SK-N-SH treated with all-trans-retinoic acid at 6 μM for 48 hours (cell line): ENCODE measurements around the gene ST3GAL5.

ENCODE experiments used
- ATAC-seq: fragments of 200-7000 bp; cut with Tn5 transposase; 3 replicates; pipeline ENCODE4 v1.9.1; 2020; ENCODE audit warnings: mild to moderate bottlenecking, moderate library complexity
- ARNTL ChIP-seq: fragments of 450-650 bp; formaldehyde crosslinking; IDR thresholded peaks from 2 replicates; pipeline ENCODE4 v1.5.0; 2020; ENCODE audit warnings: low read depth, mild to moderate bottlenecking, moderate library complexity, borderline replicate concordance
- BACH2 ChIP-seq: fragments of 250-450 bp; sonication (Bioruptor Pico); IDR thresholded peaks from 2 replicates; pipeline ENCODE4 v1.9.0; 2021; ENCODE audit warnings: mild to moderate bottlenecking, borderline replicate concordance
- CSDC2 ChIP-seq: fragments of 250-450 bp; sonication (Bioruptor Pico); IDR thresholded peaks from 2 replicates; pipeline ENCODE4 v1.5.0; 2020; ENCODE audit warnings: mild to moderate bottlenecking, moderate library complexity
- ESRRG ChIP-seq: fragments of 250-450 bp; sonication (Bioruptor Pico); IDR thresholded peaks from 2 replicates; pipeline ENCODE4 v1.6.1; 2021; ENCODE audit warnings: mild to moderate bottlenecking
- GLIS3 ChIP-seq: fragments of 250-450 bp; sonication (Bioruptor Pico); IDR thresholded peaks from 2 replicates; pipeline ENCODE4 v1.5.0; 2020; ENCODE audit warnings: mild to moderate bottlenecking, moderate library complexity
- ISL1 ChIP-seq: fragments of 250-450 bp; sonication (Bioruptor Pico); IDR thresholded peaks from 2 replicates; pipeline ENCODE4 v2.1.2; 2022; ENCODE audit warnings: mild to moderate bottlenecking, moderate library complexity
- OSR1 ChIP-seq: fragments of 250-450 bp; sonication (Bioruptor Pico); IDR thresholded peaks from 2 replicates; pipeline ENCODE4 v1.8.0; 2022; ENCODE audit warnings: moderate library complexity, mild to moderate bottlenecking, inconsistent platforms
- PPARA ChIP-seq: fragments of 250-450 bp; sonication (Bioruptor Pico); IDR thresholded peaks from 2 replicates; pipeline ENCODE4 v1.5.0; 2020; ENCODE audit warnings: mild to moderate bottlenecking, borderline replicate concordance
- RARB ChIP-seq: fragments of 250-450 bp; sonication (Bioruptor Pico); IDR thresholded peaks from 2 replicates; pipeline ENCODE4 v1.8.0; 2021; ENCODE audit warnings: mild to moderate bottlenecking, moderate library complexity
- SNAI2 ChIP-seq: fragments of 250-450 bp; sonication (Bioruptor Pico); IDR thresholded peaks from 2 replicates; pipeline ENCODE4 v1.5.0; 2020; ENCODE audit warnings: mild to moderate bottlenecking, moderate library complexity
- TCF4 ChIP-seq: fragments of 250-450 bp; sonication (Bioruptor Pico); IDR thresholded peaks from 2 replicates; pipeline ENCODE4 v1.8.0; 2021; ENCODE audit warnings: mild to moderate bottlenecking, moderate library complexity, borderline replicate concordance
- TOX ChIP-seq: fragments of 250-450 bp; sonication (Bioruptor Pico); IDR thresholded peaks from 2 replicates; pipeline ENCODE4 v1.8.0; 2021; ENCODE audit warnings: mild to moderate bottlenecking, moderate library complexity, borderline replicate concordance
- ZC3H10 ChIP-seq: fragments of 250-450 bp; sonication (Bioruptor Pico); IDR thresholded peaks from 2 replicates; pipeline ENCODE4 v1.5.1; 2021; ENCODE audit warnings: mild to moderate bottlenecking, moderate library complexity
- ZFP3 ChIP-seq: fragments of 250-450 bp; sonication (Bioruptor Pico); IDR thresholded peaks from 2 replicates; pipeline ENCODE4 v1.5.0; 2020; ENCODE audit warnings: mild to moderate bottlenecking, moderate library complexity
- ZFP30 ChIP-seq: fragments of 450-650 bp; formaldehyde crosslinking; IDR thresholded peaks from 2 replicates; pipeline ENCODE4 v1.5.0; 2022; ENCODE audit warnings: mild to moderate bottlenecking, moderate library complexity
- ZNF565 ChIP-seq: fragments of 450-650 bp; formaldehyde crosslinking; conservative IDR thresholded peaks from 2 replicates; pipeline ENCODE4 v1.5.0; 2020; ENCODE audit warnings: low read depth, mild to moderate bottlenecking, moderate library complexity
- ZNF70 ChIP-seq: fragments of 450-650 bp; formaldehyde crosslinking; IDR thresholded peaks from 2 replicates; pipeline ENCODE4 v1.5.0; 2020; ENCODE audit warnings: mild to moderate bottlenecking, moderate library complexity
- ZNF8 ChIP-seq: fragments of 450-650 bp; formaldehyde crosslinking; IDR thresholded peaks from 2 replicates; pipeline ENCODE4 v1.5.0; 2020; ENCODE audit warnings: mild to moderate bottlenecking, moderate library complexity
- TF ChIP-seq, protein P1 (sequence below): fragments of 250-450 bp; sonication (Bioruptor Pico); IDR thresholded peaks from 2 replicates; pipeline ENCODE4 v1.5.0; 2020; ENCODE audit warnings: mild to moderate bottlenecking, moderate library complexity
- TF ChIP-seq, protein P2 (sequence below): fragments of 250-450 bp; sonication (Bioruptor Pico); IDR thresholded peaks from 2 replicates; pipeline ENCODE4 v1.8.0; 2020; ENCODE audit warnings: mild to moderate bottlenecking, moderate library complexity, borderline replicate concordance
- TF ChIP-seq, protein P3 (sequence below): fragments of 250-450 bp; sonication (Bioruptor Pico); IDR thresholded peaks from 2 replicates; pipeline ENCODE4 v1.5.1; 2020; ENCODE audit warnings: low read depth, mild to moderate bottlenecking, moderate library complexity

ST3GAL5 gene

DNA sequence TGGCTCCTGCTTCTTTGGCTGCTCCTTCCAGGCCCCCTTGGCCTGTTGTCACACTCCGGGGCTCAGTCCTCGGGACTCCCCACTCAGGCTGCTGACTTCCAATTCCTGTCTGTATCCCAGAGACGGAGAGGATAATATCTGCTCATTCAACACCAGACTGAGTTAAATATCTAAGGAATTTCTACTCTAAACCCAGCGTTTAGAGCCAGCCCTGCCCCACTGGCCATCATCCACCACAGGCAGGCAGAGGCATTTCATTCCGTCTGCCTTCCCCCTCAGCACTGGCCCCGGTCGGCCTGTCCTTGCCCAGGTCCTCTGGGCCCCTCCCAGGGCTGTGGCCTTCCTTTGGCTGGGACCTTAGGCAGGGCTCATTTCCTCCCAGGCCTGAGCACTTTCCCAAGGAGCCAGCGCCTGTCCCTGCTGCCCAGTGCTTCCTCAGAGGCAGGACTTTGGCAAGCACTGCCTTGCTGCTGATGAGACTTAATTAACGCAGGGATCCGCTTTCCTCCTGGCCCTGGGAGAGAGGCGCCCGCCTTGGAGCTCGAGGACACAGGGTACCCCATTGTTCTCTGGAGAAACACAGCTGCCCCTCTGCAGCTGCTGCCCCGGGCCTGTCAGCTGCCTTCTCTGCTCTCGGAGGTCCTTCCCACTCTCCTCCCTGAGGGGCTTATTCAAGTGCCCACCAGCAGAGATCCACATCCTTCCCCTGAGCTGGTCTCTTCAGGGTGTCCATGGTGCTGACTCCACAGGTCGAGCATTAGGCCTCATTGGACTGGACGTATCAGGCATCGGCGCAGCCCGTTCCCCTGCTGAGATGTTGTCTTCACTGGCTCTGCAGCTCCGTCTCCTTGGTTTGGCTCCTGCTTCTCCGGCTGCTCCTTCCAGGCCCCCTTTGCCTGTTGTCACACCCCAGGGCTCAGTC, 92.2 kb downstream of the ST3GAL5 start:
- peak; percentile 75 for ATAC-seq
- no peak for TF ChIP-seq SNAI2 (CRISPR knock-in tag)
- no peak for TF ChIP-seq GLIS3
- no peak for TF ChIP-seq TOX (CRISPR knock-in tag)
- TF ChIP-seq, protein P1, sequence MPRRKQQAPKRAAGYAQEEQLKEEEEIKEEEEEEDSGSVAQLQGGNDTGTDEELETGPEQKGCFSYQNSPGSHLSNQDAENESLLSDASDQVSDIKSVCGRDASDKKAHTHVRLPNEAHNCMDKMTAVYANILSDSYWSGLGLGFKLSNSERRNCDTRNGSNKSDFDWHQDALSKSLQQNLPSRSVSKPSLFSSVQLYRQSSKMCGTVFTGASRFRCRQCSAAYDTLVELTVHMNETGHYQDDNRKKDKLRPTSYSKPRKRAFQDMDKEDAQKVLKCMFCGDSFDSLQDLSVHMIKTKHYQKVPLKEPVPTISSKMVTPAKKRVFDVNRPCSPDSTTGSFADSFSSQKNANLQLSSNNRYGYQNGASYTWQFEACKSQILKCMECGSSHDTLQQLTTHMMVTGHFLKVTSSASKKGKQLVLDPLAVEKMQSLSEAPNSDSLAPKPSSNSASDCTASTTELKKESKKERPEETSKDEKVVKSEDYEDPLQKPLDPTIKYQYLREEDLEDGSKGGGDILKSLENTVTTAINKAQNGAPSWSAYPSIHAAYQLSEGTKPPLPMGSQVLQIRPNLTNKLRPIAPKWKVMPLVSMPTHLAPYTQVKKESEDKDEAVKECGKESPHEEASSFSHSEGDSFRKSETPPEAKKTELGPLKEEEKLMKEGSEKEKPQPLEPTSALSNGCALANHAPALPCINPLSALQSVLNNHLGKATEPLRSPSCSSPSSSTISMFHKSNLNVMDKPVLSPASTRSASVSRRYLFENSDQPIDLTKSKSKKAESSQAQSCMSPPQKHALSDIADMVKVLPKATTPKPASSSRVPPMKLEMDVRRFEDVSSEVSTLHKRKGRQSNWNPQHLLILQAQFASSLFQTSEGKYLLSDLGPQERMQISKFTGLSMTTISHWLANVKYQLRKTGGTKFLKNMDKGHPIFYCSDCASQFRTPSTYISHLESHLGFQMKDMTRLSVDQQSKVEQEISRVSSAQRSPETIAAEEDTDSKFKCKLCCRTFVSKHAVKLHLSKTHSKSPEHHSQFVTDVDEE (CRISPR knock-in tag) = no peak
- TF ChIP-seq, protein P2, sequence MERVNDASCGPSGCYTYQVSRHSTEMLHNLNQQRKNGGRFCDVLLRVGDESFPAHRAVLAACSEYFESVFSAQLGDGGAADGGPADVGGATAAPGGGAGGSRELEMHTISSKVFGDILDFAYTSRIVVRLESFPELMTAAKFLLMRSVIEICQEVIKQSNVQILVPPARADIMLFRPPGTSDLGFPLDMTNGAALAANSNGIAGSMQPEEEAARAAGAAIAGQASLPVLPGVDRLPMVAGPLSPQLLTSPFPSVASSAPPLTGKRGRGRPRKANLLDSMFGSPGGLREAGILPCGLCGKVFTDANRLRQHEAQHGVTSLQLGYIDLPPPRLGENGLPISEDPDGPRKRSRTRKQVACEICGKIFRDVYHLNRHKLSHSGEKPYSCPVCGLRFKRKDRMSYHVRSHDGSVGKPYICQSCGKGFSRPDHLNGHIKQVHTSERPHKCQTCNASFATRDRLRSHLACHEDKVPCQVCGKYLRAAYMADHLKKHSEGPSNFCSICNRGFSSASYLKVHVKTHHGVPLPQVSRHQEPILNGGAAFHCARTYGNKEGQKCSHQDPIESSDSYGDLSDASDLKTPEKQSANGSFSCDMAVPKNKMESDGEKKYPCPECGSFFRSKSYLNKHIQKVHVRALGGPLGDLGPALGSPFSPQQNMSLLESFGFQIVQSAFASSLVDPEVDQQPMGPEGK (CRISPR knock-in tag) = no peak
- no peak for TF ChIP-seq ZNF70 (CRISPR knock-in tag)
- TF ChIP-seq CSDC2 (CRISPR knock-in tag) = no peak
- TF ChIP-seq ARNTL (CRISPR knock-in tag) = no peak
- no peak for TF ChIP-seq ZC3H10 (CRISPR knock-in tag)
- no peak for TF ChIP-seq ISL1 (CRISPR knock-in tag)
- TF ChIP-seq, protein P3, sequence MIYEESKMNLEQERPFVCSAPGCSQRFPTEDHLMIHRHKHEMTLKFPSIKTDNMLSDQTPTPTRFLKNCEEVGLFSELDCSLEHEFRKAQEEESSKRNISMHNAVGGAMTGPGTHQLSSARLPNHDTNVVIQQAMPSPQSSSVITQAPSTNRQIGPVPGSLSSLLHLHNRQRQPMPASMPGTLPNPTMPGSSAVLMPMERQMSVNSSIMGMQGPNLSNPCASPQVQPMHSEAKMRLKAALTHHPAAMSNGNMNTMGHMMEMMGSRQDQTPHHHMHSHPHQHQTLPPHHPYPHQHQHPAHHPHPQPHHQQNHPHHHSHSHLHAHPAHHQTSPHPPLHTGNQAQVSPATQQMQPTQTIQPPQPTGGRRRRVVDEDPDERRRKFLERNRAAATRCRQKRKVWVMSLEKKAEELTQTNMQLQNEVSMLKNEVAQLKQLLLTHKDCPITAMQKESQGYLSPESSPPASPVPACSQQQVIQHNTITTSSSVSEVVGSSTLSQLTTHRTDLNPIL (CRISPR knock-in tag) = no peak
- TF ChIP-seq BACH2 (CRISPR knock-in tag) = no peak
- no peak for TF ChIP-seq ZNF565
- no peak for TF ChIP-seq ZFP30 (CRISPR knock-in tag)
- TF ChIP-seq ESRRG (CRISPR knock-in tag) = no peak
- no peak for TF ChIP-seq OSR1 (CRISPR knock-in tag)
- no peak for TF ChIP-seq TCF4
- TF ChIP-seq ZFP3 (CRISPR knock-in tag) = no peak
- TF ChIP-seq, all 23 proteins: peak for 0

DNA sequence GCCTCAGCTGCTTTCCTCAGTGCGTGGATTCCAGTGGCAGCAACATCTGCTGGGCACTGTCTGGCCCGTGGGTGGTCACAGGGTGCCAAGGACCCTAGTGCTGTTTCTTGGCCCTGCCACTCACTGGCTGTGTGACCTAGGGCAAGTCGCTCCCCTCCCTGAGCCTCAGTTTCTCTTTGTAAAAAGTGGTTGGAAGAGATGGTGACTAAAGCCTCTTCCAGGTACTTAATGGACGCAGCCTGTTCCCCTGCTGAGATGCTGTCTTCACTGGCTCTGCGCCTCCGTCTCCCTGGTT, 92.8 kb downstream of the ST3GAL5 start:
- TF ChIP-seq, protein P3 (CRISPR knock-in tag) = no peak
- TF ChIP-seq ZNF8 (CRISPR knock-in tag) = no peak
- no peak for TF ChIP-seq ISL1 (CRISPR knock-in tag)
- no peak for TF ChIP-seq TCF4
- no peak for TF ChIP-seq ARNTL (CRISPR knock-in tag)
- no peak for TF ChIP-seq PPARA (CRISPR knock-in tag)
- TF ChIP-seq, protein P1 (CRISPR knock-in tag) = no peak
- no peak for TF ChIP-seq ZNF565
- no peak for TF ChIP-seq OSR1 (CRISPR knock-in tag)
- no peak for TF ChIP-seq ZFP30 (CRISPR knock-in tag)
- TF ChIP-seq GLIS3 = no peak
- no peak for TF ChIP-seq BACH2 (CRISPR knock-in tag)
- TF ChIP-seq RARB (CRISPR knock-in tag) = no peak
- TF ChIP-seq ZFP3 (CRISPR knock-in tag) = no peak
- TF ChIP-seq, protein P2 (CRISPR knock-in tag) = no peak
- no peak for TF ChIP-seq ZNF70 (CRISPR knock-in tag)
- no peak for TF ChIP-seq SNAI2 (CRISPR knock-in tag)
- ATAC-seq = no peak
